DOHH2 (cell line): Measurements from ENCODE around the gene TMEM9B.

Source experiments
- H3F3A ChIP-seq: fragments of 200-600 bp; sonication (generic), shearing (Covaris generic); 2 replicates; pipeline ENCODE4 v1.6.0; 2016; ENCODE audit warnings: antibody characterized with exemption, mild to moderate bottlenecking; ENCODE audit not compliant: control insufficient read depth, insufficient read depth
- H3K27ac ChIP-seq: fragments of 200-600 bp; sonication (generic); 2 replicates; pipeline ENCODE4 v1.5.1; 2014; ENCODE audit warnings: low read depth, mild to moderate bottlenecking, low read length, moderate library complexity
- H3K27me3 ChIP-seq: fragments of 200-600 bp; sonication (generic); 2 replicates; pipeline ENCODE4 v1.6.1; 2014; ENCODE audit warnings: mild to moderate bottlenecking, low read length, mixed read lengths; ENCODE audit not compliant: control insufficient read depth
- H3K36me3 ChIP-seq: fragments of 200-600 bp; sonication (generic); 2 replicates; pipeline ENCODE4 v1.6.1; 2014; ENCODE audit warnings: mild to moderate bottlenecking, low read length, moderate library complexity, mixed read lengths; ENCODE audit not compliant: control insufficient read depth
- H3K4me1 ChIP-seq: fragments of 200-600 bp; sonication (generic); 2 replicates; pipeline ENCODE4 v1.6.1; 2014; ENCODE audit warnings: mild to moderate bottlenecking, low read length, mixed read lengths; ENCODE audit not compliant: control insufficient read depth
- H3K4me2 ChIP-seq: fragments of 200-600 bp; sonication (generic); 2 replicates; pipeline ENCODE4 v1.6.0; 2014; ENCODE audit warnings: mild to moderate bottlenecking, low read length, moderate library complexity
- H3K4me3 ChIP-seq: fragments of 200-600 bp; sonication (generic); 2 replicates; pipeline ENCODE4 v1.5.1; 2014; ENCODE audit warnings: mild to moderate bottlenecking, low read length, mixed read lengths
- H3K79me2 ChIP-seq: fragments of 200-600 bp; sonication (generic); 2 replicates; pipeline ENCODE4 v1.6.1; 2014; ENCODE audit warnings: mild to moderate bottlenecking, low read length, mixed read lengths; ENCODE audit not compliant: control insufficient read depth
- H3K9me2 ChIP-seq: fragments of 200-600 bp; sonication (generic); replicated peaks from 2 replicates; pipeline ENCODE4 v1.6.1; 2014; ENCODE audit warnings: mild to moderate bottlenecking, low read length, mixed read lengths; ENCODE audit not compliant: control insufficient read depth
- H3K9me3 ChIP-seq: fragments of 200-600 bp; sonication (generic); 2 replicates; pipeline ENCODE4 v1.6.1; 2014; ENCODE audit warnings: antibody characterized with exemption, low read length, mixed read lengths; ENCODE audit not compliant: control insufficient read depth, insufficient read depth
- H4K20me1 ChIP-seq: fragments of 200-600 bp; sonication (generic); 2 replicates; pipeline ENCODE4 v1.6.0; 2014; ENCODE audit warnings: low read depth, mild to moderate bottlenecking, antibody characterized with exemption, low read length, moderate library complexity; ENCODE audit not compliant: control insufficient read depth, insufficient read depth
- EZH2phosphoT487 ChIP-seq: fragments of 200-600 bp; sonication (generic); IDR thresholded peaks from 2 replicates; pipeline ENCODE4 v1.6.1; 2017; ENCODE audit warnings: borderline replicate concordance, mild to moderate bottlenecking, antibody characterized with exemption, low read length, moderate library complexity, mixed read lengths
- TF ChIP-seq, protein P1 (sequence below): fragments of 200-600 bp; sonication (generic); IDR thresholded peaks from one replicate; pipeline ENCODE4 v1.5.1; 2014; ENCODE audit warnings: antibody characterized with exemption, mild to moderate bottlenecking, low read depth, low read length; ENCODE audit not compliant: poor library complexity, severe bottlenecking

TMEM9B gene

GRCh38 chr11:8959546-8960166, 4.6 kb downstream of the TMEM9B start:
- Histone ChIP-seq H3K4me1 (peaks cover 20% of the 10 kb centered on the region), H3K36me3 (peaks cover 20% of the 10 kb centered on the region), H3K27me3 (no peaks in the 10 kb centered on the region), H3F3A (no peaks in the 10 kb centered on the region), H3K4me3 (no peak overlapping the region), H4K20me1 (0 out of 2 replicates have a peak, but pooled peaks cover 3% of the 10 kb centered on the region), H3K4me2 (no peak overlapping the region), H3K27ac (no peak overlapping the region), H3K79me2 (peaks cover 54% of the 10 kb centered on the region), H3K9me3 (no peaks in the 10 kb centered on the region), H3K9me2 (no peaks in the 10 kb centered on the region)
- no peak for TF ChIP-seq EZH2phosphoT487
- TF ChIP-seq, protein P1, sequence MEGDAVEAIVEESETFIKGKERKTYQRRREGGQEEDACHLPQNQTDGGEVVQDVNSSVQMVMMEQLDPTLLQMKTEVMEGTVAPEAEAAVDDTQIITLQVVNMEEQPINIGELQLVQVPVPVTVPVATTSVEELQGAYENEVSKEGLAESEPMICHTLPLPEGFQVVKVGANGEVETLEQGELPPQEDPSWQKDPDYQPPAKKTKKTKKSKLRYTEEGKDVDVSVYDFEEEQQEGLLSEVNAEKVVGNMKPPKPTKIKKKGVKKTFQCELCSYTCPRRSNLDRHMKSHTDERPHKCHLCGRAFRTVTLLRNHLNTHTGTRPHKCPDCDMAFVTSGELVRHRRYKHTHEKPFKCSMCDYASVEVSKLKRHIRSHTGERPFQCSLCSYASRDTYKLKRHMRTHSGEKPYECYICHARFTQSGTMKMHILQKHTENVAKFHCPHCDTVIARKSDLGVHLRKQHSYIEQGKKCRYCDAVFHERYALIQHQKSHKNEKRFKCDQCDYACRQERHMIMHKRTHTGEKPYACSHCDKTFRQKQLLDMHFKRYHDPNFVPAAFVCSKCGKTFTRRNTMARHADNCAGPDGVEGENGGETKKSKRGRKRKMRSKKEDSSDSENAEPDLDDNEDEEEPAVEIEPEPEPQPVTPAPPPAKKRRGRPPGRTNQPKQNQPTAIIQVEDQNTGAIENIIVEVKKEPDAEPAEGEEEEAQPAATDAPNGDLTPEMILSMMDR = peak; percentile 70

DNA sequence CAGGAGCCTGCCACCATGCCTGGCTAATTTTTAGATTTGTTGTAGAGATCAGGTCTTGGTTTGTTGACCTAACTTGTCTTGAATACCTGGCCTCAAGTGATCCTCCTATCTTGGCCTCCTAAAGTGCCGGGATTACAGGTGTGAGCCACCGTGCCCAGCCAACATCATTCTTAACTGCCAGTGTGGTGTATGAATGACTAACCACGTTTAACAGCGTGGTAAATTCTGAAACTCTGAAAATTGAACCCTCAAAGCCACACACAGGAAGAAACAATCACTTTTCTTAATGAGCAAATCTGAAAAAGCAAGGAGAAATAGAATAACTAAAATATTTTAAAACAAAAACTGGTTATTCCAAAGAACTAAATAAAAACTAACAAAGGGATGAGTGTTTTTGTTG, 7.4 kb downstream of the TMEM9B start:
- H3K27me3 ChIP-seq = no peaks in the 10 kb centered on the region

GRCh38 chr11:8948886-8949285, 15.4 kb downstream of the TMEM9B start:
- Histone ChIP-seq H3K4me1 (no peaks in the 10 kb centered on the region), H3K36me3 (peaks cover 46% of the 10 kb centered on the region), H3K27ac (no peak overlapping the region), H3K27me3 (no peaks in the 10 kb centered on the region), H3K9me3 (no peaks in the 10 kb centered on the region), H3K4me3 (no peak overlapping the region), H3K9me2 (no peaks in the 10 kb centered on the region), H3K79me2 (no peaks in the 10 kb centered on the region), H4K20me1 (no peaks in the 10 kb centered on the region), H3K4me2 (no peak overlapping the region), H3F3A (no peaks in the 10 kb centered on the region)
- TF ChIP-seq, protein P1 = no peak
- no peak for TF ChIP-seq EZH2phosphoT487

More for the DNA sequence above, 7.4 kb downstream of the TMEM9B start:
- Histone ChIP-seq H3K27ac (no peak overlapping the region), H3K4me3 (no peak overlapping the region), H3K36me3 (peaks cover 30% of the 10 kb centered on the region), H4K20me1 (0 out of 2 replicates have a peak, but pooled peaks cover 3% of the 10 kb centered on the region), H3K9me3 (no peaks in the 10 kb centered on the region), H3K79me2 (peaks cover 31% of the 10 kb centered on the region), H3K4me2 (no peak overlapping the region), H3K4me1 (0 out of 2 replicates have a peak, but pooled peaks cover 6% of the 10 kb centered on the region), H3K9me2 (no peaks in the 10 kb centered on the region), H3F3A (no peaks in the 10 kb centered on the region)
- TF ChIP-seq, protein P1 = no peak
- no peak for TF ChIP-seq EZH2phosphoT487
